ENCODE results near the gene KIF6. TPM values are rescaled to one million over a fixed set of nuclear protein-coding genes. Genes with fewer than 3 reads are reported as not detected.
"Not testable (repeated sequence)": the region's sequence is repeated elsewhere in the genome, so short reads cannot be mapped to it uniquely, and the experiment has no call there.

KIF6 gene
- total RNA-seq, 2 experiments from 2014 or later, result 0.31 TPM; not detected in 1

DNA sequence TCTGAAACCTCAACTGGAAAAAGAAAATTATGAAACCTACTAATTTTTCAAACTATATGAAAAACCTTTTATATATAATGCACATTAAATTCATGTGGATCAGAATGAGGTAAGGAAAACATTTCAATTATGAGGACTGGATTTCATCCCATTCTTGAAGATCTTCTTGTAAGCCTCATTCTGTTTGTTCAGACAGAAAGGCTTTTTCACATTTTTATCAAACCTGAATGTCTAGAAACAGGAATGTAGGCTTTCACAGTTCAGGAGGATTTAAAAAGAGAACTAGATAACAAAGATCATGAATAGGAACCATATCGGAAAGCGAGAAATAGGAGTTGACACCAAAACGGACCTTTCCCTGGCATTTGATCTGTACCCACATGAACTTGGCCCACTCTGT lies 210.2 kb downstream of the KIF6 start:
- POLR2A ChIA-PET, result no interaction called here
- no peak for DNase-seq
- no peak overlapping the region for H3K4me3 Mint-ChIP-seq
- CTCF ChIA-PET, result no interaction called here
- no peak overlapping the region for H3K27ac Mint-ChIP-seq
- H3K36me3 Mint-ChIP-seq, result no peaks in the 10 kb centered on the region
- no peaks in the 10 kb centered on the region for H3K9me3 Mint-ChIP-seq
- peaks cover 4% of the 10 kb centered on the region for H3K27me3 Mint-ChIP-seq
- no peaks in the 10 kb centered on the region for H3K4me1 Mint-ChIP-seq (ENCODE audit: low read depth)
- intact Hi-C loops (cut with micrococcal nuclease), result no loop called here

GRCh38 chr6:39509831-39510230 lies 215.4 kb downstream of the KIF6 start:
- H3K4me3 Mint-ChIP-seq; POLR2A ChIA-PET; H3K9me3 Mint-ChIP-seq; H3K36me3 Mint-ChIP-seq; H3K4me1 Mint-ChIP-seq (ENCODE audit: low read depth); H3K27me3 Mint-ChIP-seq; DNase-seq; H3K27ac Mint-ChIP-seq; intact Hi-C loops (cut with micrococcal nuclease): not testable (repeated sequence)
- CTCF ChIA-PET, result interaction anchor here (1.6 kb wide), 1 partner anchor 9 kb away, joined by 3 read pairs; no protein-coding TSS in a partner anchor

DNA sequence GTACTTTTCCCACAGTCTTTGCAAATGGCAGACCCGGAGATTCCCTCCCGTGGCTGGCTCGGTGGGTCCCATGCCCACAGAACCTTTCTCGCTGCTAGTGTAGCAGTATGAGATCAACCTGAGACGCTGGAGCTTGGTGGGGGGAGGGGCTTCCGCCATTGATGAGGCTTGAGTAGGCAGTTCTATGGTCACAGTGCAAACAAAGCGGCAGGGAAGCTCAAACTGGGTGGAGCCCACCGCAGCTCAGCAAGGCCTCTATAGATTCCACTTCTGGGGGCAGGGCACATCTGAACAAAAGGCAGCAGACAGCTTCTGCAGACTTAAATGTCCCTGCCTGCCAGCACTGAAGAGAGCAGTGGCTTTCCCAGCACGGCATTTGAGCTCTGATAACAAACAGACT lies 216.7 kb downstream of the KIF6 start:
- Mint-ChIP-seq H3K9me3 (peaks cover 2% of the 10 kb centered on the region), H3K36me3 (no peaks in the 10 kb centered on the region), H3K4me1 (ENCODE audit: low read depth) (no peaks in the 10 kb centered on the region), H3K27ac (no peak overlapping the region), H3K4me3 (no peak overlapping the region), H3K27me3 (peaks cover 2% of the 10 kb centered on the region)
- intact Hi-C loops (cut with micrococcal nuclease), result no loop called here
- CTCF ChIA-PET, result no interaction called here
- DNase-seq, result no peak
- POLR2A ChIA-PET, result no interaction called here

DNA sequence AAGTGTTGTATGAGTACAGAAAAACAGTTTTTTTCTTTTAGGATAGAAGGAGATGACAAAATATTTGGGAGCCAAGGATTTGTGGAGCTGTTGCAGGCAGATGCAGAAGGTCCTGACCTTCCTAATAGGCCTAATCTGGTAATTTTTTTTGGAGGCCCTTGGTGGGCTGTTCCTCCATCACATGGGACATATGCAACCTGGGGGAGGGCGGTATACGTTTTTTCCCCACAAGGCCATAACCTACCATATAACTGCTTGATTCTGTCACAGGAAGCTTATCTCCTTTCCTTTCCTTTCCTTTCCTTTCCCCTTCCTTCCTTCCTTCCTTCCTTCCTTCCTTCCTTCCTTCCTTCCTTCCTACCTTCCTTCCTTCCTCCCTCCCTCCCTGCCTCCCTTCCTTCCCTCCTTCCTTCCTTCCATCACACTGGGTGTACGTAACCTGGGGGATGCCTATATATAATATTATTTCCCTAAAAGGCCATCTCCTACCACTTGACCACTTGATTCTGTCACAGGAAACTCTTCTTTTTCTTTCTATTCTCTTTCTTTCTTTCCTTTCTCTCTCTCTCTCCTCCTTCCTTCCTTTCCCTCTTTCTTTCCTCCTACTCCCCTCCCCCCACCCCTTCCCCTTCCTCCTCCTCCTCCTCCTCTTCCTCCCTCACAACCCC lies 217.7 kb downstream of the KIF6 start:
- POLR2A ChIA-PET, result no interaction called here
- Mint-ChIP-seq H3K4me3 (no peak overlapping the region), H3K27ac (no peak overlapping the region), H3K4me1 (ENCODE audit: low read depth) (no peaks in the 10 kb centered on the region), H3K9me3 (peaks cover 10% of the 10 kb centered on the region), H3K36me3 (peaks cover 4% of the 10 kb centered on the region), H3K27me3 (peaks cover 3% of the 10 kb centered on the region)
- DNase-seq, result no peak
- intact Hi-C loops (cut with micrococcal nuclease), result no loop called here
- CTCF ChIA-PET, result no interaction called here

GRCh38 chr6:39502362-39502955 lies 222.7 kb downstream of the KIF6 start:
- H3K4me3 Mint-ChIP-seq; intact Hi-C loops (cut with micrococcal nuclease); POLR2A ChIA-PET; CTCF ChIA-PET; DNase-seq; H3K36me3 Mint-ChIP-seq; H3K27ac Mint-ChIP-seq; H3K4me1 Mint-ChIP-seq (ENCODE audit: low read depth): not testable (repeated sequence)
- Mint-ChIP-seq H3K27me3 (peaks cover 15% of the 10 kb centered on the region), H3K9me3 (peaks cover 24% of the 10 kb centered on the region)

GRCh38 chr6:39499053-39499452 lies 226.2 kb downstream of the KIF6 start:
- Mint-ChIP-seq H3K4me3 (no peak overlapping the region), H3K9me3 (peaks cover 22% of the 10 kb centered on the region), H3K27ac (no peak overlapping the region), H3K27me3 (peaks cover 25% of the 10 kb centered on the region), H3K4me1 (ENCODE audit: low read depth) (no peaks in the 10 kb centered on the region), H3K36me3 (peaks cover 4% of the 10 kb centered on the region)
- CTCF ChIA-PET, result no interaction called here
- no peak for DNase-seq
- POLR2A ChIA-PET, result no interaction called here
- intact Hi-C loops (cut with micrococcal nuclease), result no loop called here

DNA sequence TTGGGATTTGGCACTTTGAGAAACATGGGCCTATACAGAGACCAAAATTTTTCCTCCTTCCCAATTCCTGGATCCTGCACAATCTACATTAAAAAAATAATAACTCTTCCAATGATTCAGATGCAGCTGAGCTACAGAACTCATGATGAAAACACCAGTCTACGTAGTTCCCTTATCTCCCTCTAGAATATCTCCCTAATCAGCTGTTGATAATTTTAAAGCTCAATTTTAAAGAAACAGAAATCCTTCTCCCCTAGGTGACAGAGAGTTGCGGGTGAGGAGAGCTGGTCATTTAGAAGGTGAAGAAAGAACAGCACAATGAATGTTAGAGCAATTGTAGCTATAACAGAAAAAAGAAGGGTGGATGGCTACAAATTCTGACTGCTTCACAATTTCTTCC lies 227.1 kb downstream of the KIF6 start:
- intact Hi-C loops (cut with micrococcal nuclease), result no loop called here
- ChIA-PET POLR2A (no interaction called here), CTCF (no interaction called here)
- H3K4me1 Mint-ChIP-seq (ENCODE audit: low read depth), result no peaks in the 10 kb centered on the region
- H3K4me3 Mint-ChIP-seq, result no peak overlapping the region
- H3K9me3 Mint-ChIP-seq, result peaks cover 20% of the 10 kb centered on the region
- DNase-seq, result no peak
- H3K27ac Mint-ChIP-seq, result no peak overlapping the region
- H3K36me3 Mint-ChIP-seq, result peaks cover 3% of the 10 kb centered on the region
- peaks cover 25% of the 10 kb centered on the region for H3K27me3 Mint-ChIP-seq

GRCh38 chr6:39496915-39497314 lies 228.3 kb downstream of the KIF6 start:
- Mint-ChIP-seq H3K9me3 (peaks cover 9% of the 10 kb centered on the region), H3K36me3 (no peaks in the 10 kb centered on the region), H3K27ac (no peak overlapping the region), H3K27me3 (peaks cover 21% of the 10 kb centered on the region), H3K4me1 (ENCODE audit: low read depth) (no peaks in the 10 kb centered on the region), H3K4me3 (no peak overlapping the region)
- ChIA-PET CTCF (no interaction called here), POLR2A (no interaction called here)
- intact Hi-C loops (cut with micrococcal nuclease), result no loop called here
- DNase-seq, result no peak

DNA sequence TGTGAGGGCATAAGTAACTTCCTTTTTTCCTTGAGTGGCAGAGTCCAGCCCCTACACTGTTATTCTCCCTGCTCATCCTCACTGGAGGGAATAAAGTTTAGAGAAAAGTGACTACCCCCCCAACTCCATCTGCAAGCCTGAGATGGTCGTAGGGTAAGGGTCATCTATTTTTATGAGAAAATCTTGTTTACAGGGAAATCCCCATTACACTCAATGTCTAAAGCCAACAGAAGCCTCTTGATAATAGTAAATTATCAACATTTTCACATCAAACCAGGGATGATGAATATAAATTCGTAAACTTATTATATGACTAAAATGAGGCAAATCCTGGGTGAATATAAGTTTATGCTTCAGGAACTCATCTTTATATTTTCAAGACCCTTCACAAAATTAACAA lies 228.8 kb downstream of the KIF6 start:
- DNase-seq, result no peak
- intact Hi-C loops (cut with micrococcal nuclease), result no loop called here
- Mint-ChIP-seq H3K9me3 (peaks cover 4% of the 10 kb centered on the region), H3K4me1 (ENCODE audit: low read depth) (no peaks in the 10 kb centered on the region), H3K27ac (no peak overlapping the region), H3K27me3 (peaks cover 21% of the 10 kb centered on the region), H3K36me3 (no peaks in the 10 kb centered on the region), H3K4me3 (no peak overlapping the region)
- ChIA-PET CTCF (no interaction called here), POLR2A (no interaction called here)

- Mint-ChIP-seq H3K4me1 (ENCODE audit: low read depth) (no peaks in the 10 kb centered on the region), H3K27me3 (peaks cover 21% of the 10 kb centered on the region), H3K9me3 (no peaks in the 10 kb centered on the region), H3K4me3 (no peak overlapping the region), H3K27ac (no peak overlapping the region), H3K36me3 (no peaks in the 10 kb centered on the region)
- ChIA-PET CTCF (no interaction called here), POLR2A (no interaction called here)
- no peak for DNase-seq
- intact Hi-C loops (cut with micrococcal nuclease), result no loop called here
Observed at GRCh38 chr6:39495640-39496039, 229.6 kb downstream of the KIF6 start.

DNA sequence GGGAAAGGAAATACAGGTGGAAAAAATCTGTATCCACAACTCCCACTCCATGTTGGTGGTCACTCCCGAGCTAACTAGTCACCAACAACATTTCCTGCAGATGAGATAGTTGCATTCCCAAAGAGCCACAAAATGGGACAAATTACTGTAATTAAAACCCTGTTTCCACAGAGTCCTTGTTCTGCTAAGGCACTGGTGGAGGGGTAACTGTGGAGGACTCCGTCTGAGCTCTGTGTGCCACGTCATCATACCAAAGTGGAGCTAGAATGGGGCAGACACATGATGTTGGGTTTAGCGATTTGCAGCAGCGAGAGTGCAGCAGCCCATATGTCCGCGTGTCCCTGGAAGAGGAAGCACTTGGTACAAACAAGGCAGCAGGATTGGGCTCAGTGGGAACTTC lies 230.2 kb downstream of the KIF6 start:
- Mint-ChIP-seq H3K27ac (no peak overlapping the region), H3K4me1 (ENCODE audit: low read depth) (no peaks in the 10 kb centered on the region), H3K4me3 (no peak overlapping the region), H3K9me3 (no peaks in the 10 kb centered on the region), H3K27me3 (peaks cover 26% of the 10 kb centered on the region), H3K36me3 (no peaks in the 10 kb centered on the region)
- DNase-seq, result no peak
- ChIA-PET POLR2A (no interaction called here), CTCF (interaction anchor here (0.6 kb wide), 1 partner anchor 375 kb away, joined by 3 read pairs; no protein-coding TSS in a partner anchor)
- intact Hi-C loops (cut with micrococcal nuclease), result no loop called here

DNA sequence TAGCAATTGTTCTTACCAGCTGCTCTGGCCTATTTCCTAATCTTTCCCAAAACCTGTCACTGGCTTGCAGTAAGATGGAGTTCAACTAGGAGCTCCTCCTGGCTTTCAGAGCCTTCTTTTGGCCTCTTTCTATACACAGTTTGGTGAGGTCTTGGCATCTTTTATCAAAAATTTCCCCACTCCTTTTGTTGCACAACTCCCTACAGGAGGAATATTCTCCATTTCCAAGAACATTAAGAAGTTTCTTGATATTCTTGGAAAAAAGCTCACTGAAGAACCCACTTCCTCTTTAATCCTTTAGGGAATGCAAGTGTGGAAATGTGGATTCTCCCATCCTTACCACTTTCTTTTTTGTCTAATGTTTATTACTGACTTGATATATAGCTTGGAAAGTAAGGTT lies 231.4 kb downstream of the KIF6 start:
- no peak overlapping the region for H3K27ac Mint-ChIP-seq
- H3K4me1 Mint-ChIP-seq (ENCODE audit: low read depth), result no peaks in the 10 kb centered on the region
- no peaks in the 10 kb centered on the region for H3K36me3 Mint-ChIP-seq
- H3K27me3 Mint-ChIP-seq, result peaks cover 21% of the 10 kb centered on the region
- no peaks in the 10 kb centered on the region for H3K9me3 Mint-ChIP-seq
- ChIA-PET POLR2A (no interaction called here), CTCF (no interaction called here)
- intact Hi-C loops (cut with micrococcal nuclease), result no loop called here
- H3K4me3 Mint-ChIP-seq, result no peak overlapping the region
- no peak for DNase-seq

DNA sequence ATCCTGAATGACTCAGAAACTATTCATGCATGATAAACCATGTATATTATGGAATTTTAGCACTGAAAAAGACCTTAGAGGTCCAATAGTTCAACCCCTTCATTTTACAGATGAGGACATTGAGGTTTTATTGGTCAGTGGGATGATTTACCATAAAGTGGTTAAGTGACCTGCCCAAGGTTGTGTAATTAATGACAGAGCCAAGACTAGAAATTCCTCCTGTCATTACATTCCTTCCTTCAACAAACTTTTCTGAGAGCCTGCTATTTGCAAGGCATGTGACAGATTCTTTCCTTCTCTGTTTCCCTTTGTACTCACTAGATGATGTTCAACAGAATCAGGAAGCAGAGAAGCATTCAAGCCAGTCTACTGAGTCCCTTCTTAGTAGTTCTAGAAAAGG lies 232.0 kb downstream of the KIF6 start:
- POLR2A ChIA-PET, result no interaction called here
- H3K36me3 Mint-ChIP-seq, result no peaks in the 10 kb centered on the region
- H3K27ac Mint-ChIP-seq, result no peak overlapping the region
- H3K4me1 Mint-ChIP-seq (ENCODE audit: low read depth), result no peaks in the 10 kb centered on the region
- CTCF ChIA-PET, result interaction anchor here (0.6 kb wide), 1 partner anchor 140 kb away, joined by 3 read pairs; no protein-coding TSS in a partner anchor
- DNase-seq, result no peak
- H3K4me3 Mint-ChIP-seq, result no peak overlapping the region
- peaks cover 18% of the 10 kb centered on the region for H3K27me3 Mint-ChIP-seq
- no peaks in the 10 kb centered on the region for H3K9me3 Mint-ChIP-seq
- intact Hi-C loops (cut with micrococcal nuclease), result no loop called here
